ENCODE results near the gene NRTN.
A peak's percentile ranks its signal among the peaks of the same experiment; 100 is the strongest.

The NRTN gene

GRCh38 chr19:5790559-5791520 is 14.0 kb upstream of the NRTN start, which contains the start of gene DUS3L:
DUS3L (minus strand) TSS chr19:5791163; CDS start chr19:5791141, 22 bp downstream.
- peak; percentile 87 for DNase-seq

GRCh38 chr19:5792224-5792623 is 12.6 kb upstream of the NRTN start:
- DNase-seq: no peak

GRCh38 chr19:5793188-5793587 is 11.7 kb upstream of the NRTN start:
- DNase-seq: no peak

GRCh38 chr19:5795382-5795919 is 9.4 kb upstream of the NRTN start:
- no peak for DNase-seq

- DNase-seq: no peak
Observed at GRCh38 chr19:5798244-5798643, 6.6 kb upstream of the NRTN start.

GRCh38 chr19:5799247-5800241 is 5.3 kb upstream of the NRTN start:
- DNase-seq: no peak

GRCh38 chr19:5800361-5801270 is 4.3 kb upstream of the NRTN start:
- no peak for DNase-seq

- no peak for DNase-seq
Observed at GRCh38 chr19:5801796-5802619, 2.9 kb upstream of the NRTN start.

- no peak for DNase-seq
Observed at GRCh38 chr19:5803441-5803751, 1.5 kb upstream of the NRTN start.

GRCh38 chr19:5803752-5804515 is 933 bp upstream of the NRTN start:
- peak; percentile 51 for DNase-seq

GRCh38 chr19:5805462-5806132 is 730 bp downstream of the NRTN start:
- DNase-seq: peak; percentile 25

GRCh38 chr19:5806133-5806489 is 1.2 kb downstream of the NRTN start:
- no peak for DNase-seq

- DNase-seq: no peak
Observed at GRCh38 chr19:5806905-5807304, 2.0 kb downstream of the NRTN start.

GRCh38 chr19:5808120-5808816 is 3.4 kb downstream of the NRTN start:
- DNase-seq: no peak

GRCh38 chr19:5809053-5809452 is 4.2 kb downstream of the NRTN start:
- no peak for DNase-seq

GRCh38 chr19:5809469-5809868 is 4.6 kb downstream of the NRTN start:
- no peak for DNase-seq

GRCh38 chr19:5811117-5811516 is 6.2 kb downstream of the NRTN start:
- no peak for DNase-seq

- DNase-seq: no peak
Observed at GRCh38 chr19:5814123-5814851, 9.4 kb downstream of the NRTN start.

- no peak for DNase-seq
Observed at GRCh38 chr19:5814852-5815246, 10.0 kb downstream of the NRTN start.

Measured in NCI-H748 treated with DMSO at 0.1 percent for 48 hours (cell line).